ENCODE data around the gene P4HB.
A peak's percentile ranks its signal among the peaks of the same experiment; 100 is the strongest.

Gene P4HB

GRCh38 chr17:81901167-81902022 lies 41.1 kb upstream of the P4HB start:
- DNase-seq (ENCODE audit: low read depth) = no peak
- TF ChIP-seq CTCF (conservative IDR thresholded peaks at IDR 0.05; ENCODE audit: low read length) = no peak
- H3K4me3 ChIP-seq (ENCODE audit: low read length) = no peak overlapping the region; the same call in 1 of the 2 replicates

- no peak overlapping the region for H3K4me3 ChIP-seq (ENCODE audit: low read length)
- TF ChIP-seq CTCF (conservative IDR thresholded peaks at IDR 0.05; ENCODE audit: low read length) = no peak
- no peak for DNase-seq (ENCODE audit: low read depth)
These were observed 40.0 kb upstream of the P4HB start for GRCh38 chr17:81900181-81900820.

- no peak overlapping the region for H3K4me3 ChIP-seq (ENCODE audit: low read length)
- TF ChIP-seq CTCF (conservative IDR thresholded peaks at IDR 0.05; ENCODE audit: low read length) = no peak
- no peak for DNase-seq (ENCODE audit: low read depth)
These were observed 39.3 kb upstream of the P4HB start for GRCh38 chr17:81899514-81900166.

- no peak for TF ChIP-seq CTCF (conservative IDR thresholded peaks at IDR 0.05; ENCODE audit: low read length)
- DNase-seq (ENCODE audit: low read depth) = no peak
- H3K4me3 ChIP-seq (ENCODE audit: low read length) = no peak overlapping the region
These were observed 38.5 kb upstream of the P4HB start for GRCh38 chr17:81898885-81899284.

- DNase-seq (ENCODE audit: low read depth) = peak; percentile 89
- H3K4me3 ChIP-seq (ENCODE audit: low read length) = no peak overlapping the region
- TF ChIP-seq CTCF (conservative IDR thresholded peaks at IDR 0.05; ENCODE audit: low read length) = no peak
These were observed 37.9 kb upstream of the P4HB start for GRCh38 chr17:81898029-81898866.

- no peak overlapping the region for H3K4me3 ChIP-seq (ENCODE audit: low read length)
- no peak for TF ChIP-seq CTCF (conservative IDR thresholded peaks at IDR 0.05; ENCODE audit: low read length)
- no peak for DNase-seq (ENCODE audit: low read depth)
These were observed 35.1 kb upstream of the P4HB start for GRCh38 chr17:81895400-81895799.

Measured in AG10803 (cell line).